Measurements from ENCODE around the gene S1PR4. TPM values are rescaled to one million over a fixed set of nuclear protein-coding genes. Genes with fewer than 3 reads are reported as not detected.

Gene S1PR4
- total and polyA plus RNA-seq, 12 donors = 0.24 to 3.3 (median 0.67) TPM

DNA sequence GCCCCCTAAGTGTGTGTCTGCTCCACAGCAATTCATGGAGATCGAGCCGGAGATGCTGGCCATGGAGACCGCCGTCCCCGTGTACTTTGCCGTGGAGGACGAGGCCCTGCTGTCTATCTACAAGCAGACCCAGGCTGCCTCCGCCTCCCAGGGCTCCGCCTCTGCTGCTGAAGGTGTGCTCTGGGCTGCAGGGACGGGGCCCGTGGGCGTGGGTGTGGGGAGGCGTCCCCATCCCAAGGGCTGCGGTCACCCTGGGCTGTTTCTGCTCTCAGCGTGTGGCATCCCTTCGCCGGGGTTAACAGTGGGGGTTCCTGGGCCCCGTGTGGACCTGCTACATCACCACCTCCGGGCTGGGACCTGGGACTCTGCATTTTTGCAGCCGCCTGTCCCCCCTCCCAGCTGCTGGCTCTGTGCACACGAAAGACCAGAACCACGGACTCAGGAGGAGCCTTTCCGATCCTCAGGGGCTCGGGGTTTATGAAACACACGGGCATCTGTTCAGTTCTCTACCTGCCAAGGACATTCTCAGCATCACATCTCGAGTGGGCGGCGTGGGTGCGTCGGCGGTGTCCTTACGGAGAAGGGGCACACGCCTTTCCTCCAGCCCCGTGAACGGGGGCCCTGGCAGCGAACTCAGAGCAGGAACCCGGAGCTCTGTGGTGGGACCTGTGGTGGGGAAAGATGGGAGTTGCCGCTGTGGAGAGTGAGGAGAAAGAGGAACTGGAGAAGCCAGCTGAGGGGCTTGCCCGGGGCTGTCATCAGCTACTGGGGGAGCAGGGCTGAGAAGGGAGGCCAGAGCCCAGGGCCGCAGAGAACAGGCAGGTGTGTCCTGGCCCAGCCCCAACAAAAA is 14.9 kb downstream of the S1PR4 start:
- no peaks in the 10 kb centered on the region for H3K27me3 ChIP-seq
- H3K9me3 ChIP-seq = no peaks in the 10 kb centered on the region
- H3K27ac ChIP-seq = no peak overlapping the region
- WGBS, 2 donors = 89 to 90% methylated on average over 40 of the region's 40 CpGs
- ATAC-seq = no peak
- peaks cover 0 to 12% (median 2%) of the 10 kb centered on the region in 9 donors for H3K4me1 ChIP-seq
- DNase-seq = no peak
- TF ChIP-seq, protein P1, sequence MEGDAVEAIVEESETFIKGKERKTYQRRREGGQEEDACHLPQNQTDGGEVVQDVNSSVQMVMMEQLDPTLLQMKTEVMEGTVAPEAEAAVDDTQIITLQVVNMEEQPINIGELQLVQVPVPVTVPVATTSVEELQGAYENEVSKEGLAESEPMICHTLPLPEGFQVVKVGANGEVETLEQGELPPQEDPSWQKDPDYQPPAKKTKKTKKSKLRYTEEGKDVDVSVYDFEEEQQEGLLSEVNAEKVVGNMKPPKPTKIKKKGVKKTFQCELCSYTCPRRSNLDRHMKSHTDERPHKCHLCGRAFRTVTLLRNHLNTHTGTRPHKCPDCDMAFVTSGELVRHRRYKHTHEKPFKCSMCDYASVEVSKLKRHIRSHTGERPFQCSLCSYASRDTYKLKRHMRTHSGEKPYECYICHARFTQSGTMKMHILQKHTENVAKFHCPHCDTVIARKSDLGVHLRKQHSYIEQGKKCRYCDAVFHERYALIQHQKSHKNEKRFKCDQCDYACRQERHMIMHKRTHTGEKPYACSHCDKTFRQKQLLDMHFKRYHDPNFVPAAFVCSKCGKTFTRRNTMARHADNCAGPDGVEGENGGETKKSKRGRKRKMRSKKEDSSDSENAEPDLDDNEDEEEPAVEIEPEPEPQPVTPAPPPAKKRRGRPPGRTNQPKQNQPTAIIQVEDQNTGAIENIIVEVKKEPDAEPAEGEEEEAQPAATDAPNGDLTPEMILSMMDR (IDR thresholded peaks at IDR 0.05) = no peak
- H3K4me3 ChIP-seq = no peak overlapping the region
- H3K36me3 ChIP-seq = peaks cover 0 to 36% (median 0%) of the 10 kb centered on the region in 9 donors
- intact Hi-C loops (cut with DNase I) = no loop called here

GRCh38 chr19:3194106-3195087 is 15.8 kb downstream of the S1PR4 start:
- DNase-seq (no peak), ATAC-seq (no peak)
- Histone ChIP-seq H3K4me3 (no peak overlapping the region), H3K36me3 (peaks cover 0 to 45% (median 4%) of the 10 kb centered on the region in 9 donors), H3K27me3 (no peaks in the 10 kb centered on the region), H3K9me3 (no peaks in the 10 kb centered on the region), H3K27ac (no peak overlapping the region), H3K4me1 (peaks cover 0 to 3% (median 0%) of the 10 kb centered on the region in 9 donors)
- 90 to 91% methylated on average over 17 of the region's 17 CpGs for WGBS, 2 donors
- TF ChIP-seq, protein P1 (IDR thresholded peaks at IDR 0.05) = no peak
- intact Hi-C loops (cut with DNase I) = no loop called here

DNA sequence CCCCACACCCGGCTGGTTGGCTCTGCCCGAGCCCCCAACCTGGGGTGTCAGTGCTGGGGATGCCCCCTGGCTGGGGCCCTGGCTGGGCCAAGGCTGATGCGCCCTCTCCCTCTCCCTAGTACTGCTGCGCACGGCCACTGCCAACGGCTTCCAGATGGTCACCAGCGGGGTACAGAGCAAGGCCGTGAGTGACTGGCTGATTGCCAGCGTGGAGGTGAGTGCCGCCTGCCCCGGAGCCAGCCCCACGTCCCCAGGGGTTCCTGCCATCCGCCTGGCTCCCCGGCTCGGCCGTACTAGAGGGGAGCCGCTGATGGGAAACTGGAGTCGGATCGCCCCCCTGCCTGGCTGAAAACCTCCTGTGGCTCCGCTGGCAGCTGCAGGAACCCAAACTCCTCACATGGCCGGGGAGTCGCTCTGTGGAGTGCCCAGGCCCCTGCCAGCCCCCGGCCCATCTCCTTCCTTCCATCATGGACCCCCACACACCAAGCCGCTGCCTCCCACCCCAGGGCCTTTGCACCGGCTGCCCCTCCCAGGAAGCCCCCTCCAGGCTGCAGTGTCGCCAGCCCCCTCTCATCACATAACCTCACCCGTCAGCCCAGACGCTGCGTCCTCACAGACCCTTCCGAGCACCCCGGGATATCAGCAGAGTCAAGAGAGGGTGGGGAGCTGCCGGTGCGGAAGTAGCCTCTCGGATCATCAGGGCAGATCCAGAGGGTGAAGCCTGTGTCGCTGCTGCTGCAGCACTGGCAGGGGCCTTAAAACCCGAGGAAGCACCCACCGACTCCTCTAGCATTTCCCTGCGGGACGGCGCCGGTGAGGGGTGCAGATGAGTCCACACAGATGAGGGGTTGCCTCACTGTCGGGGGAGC is 17.7 kb downstream of the S1PR4 start:
- peaks cover 0 to 57% (median 4%) of the 10 kb centered on the region in 9 donors for H3K36me3 ChIP-seq
- ATAC-seq = no peak
- no peak overlapping the region for H3K27ac ChIP-seq
- no peak overlapping the region for H3K4me3 ChIP-seq
- intact Hi-C loops (cut with DNase I) = no loop called here
- no peak for DNase-seq
- 94 to 95% methylated on average over 41 to 42 of the region's 42 CpGs for WGBS, 2 donors
- TF ChIP-seq, protein P1 (IDR thresholded peaks at IDR 0.05) = no peak
- H3K4me1 ChIP-seq = no peaks in the 10 kb centered on the region
- no peaks in the 10 kb centered on the region for H3K9me3 ChIP-seq
- H3K27me3 ChIP-seq = no peaks in the 10 kb centered on the region

GRCh38 chr19:3196933-3197205 is 18.3 kb downstream of the S1PR4 start:
- WGBS, 2 donors = 92 to 93% methylated on average over 14 of the region's 14 CpGs
- ATAC-seq = no peak
- Histone ChIP-seq H3K4me3 (no peak overlapping the region), H3K4me1 (no peaks in the 10 kb centered on the region), H3K9me3 (no peaks in the 10 kb centered on the region), H3K27me3 (no peaks in the 10 kb centered on the region), H3K36me3 (peaks cover 0 to 63% (median 4%) of the 10 kb centered on the region in 9 donors), H3K27ac (no peak overlapping the region)
- TF ChIP-seq, protein P1 (IDR thresholded peaks at IDR 0.05) = no peak
- no peak for DNase-seq
- intact Hi-C loops (cut with DNase I) = no loop called here

Data from heart right ventricle (tissue), 16 donors.